Measurements from ENCODE around the gene ARFGEF2. TPM values are rescaled to one million over a fixed set of nuclear protein-coding genes. Genes with fewer than 3 reads are reported as not detected.

ARFGEF2 gene
- total RNA-seq, 2 donors from 2014 or later: 23.6 to 24.7 TPM

- ATAC-seq: no peak
- Mint-ChIP-seq H3K36me3 (peaks cover 6 to 14% of the 10 kb centered on the region in 2 donors), H3K27ac (peak overlapping the region in 1 of 2 donors; percentile 99), H3K9me3 (no peaks in the 10 kb centered on the region)
- no peak for DNase-seq (ENCODE audit: low spot score in 2 of 2)
These were observed 2.1 kb upstream of the ARFGEF2 start for GRCh38 chr20:48919336-48919881.

GRCh38 chr20:48919882-48920526 lies 1.5 kb upstream of the ARFGEF2 start:
- Mint-ChIP-seq H3K27ac (peak overlapping the region; percentile 98 to 99), H3K9me3 (no peaks in the 10 kb centered on the region), H3K36me3 (peaks cover 6 to 14% of the 10 kb centered on the region in 2 donors)
- DNase-seq (ENCODE audit: low spot score in 2 of 2) (no peak), ATAC-seq (no peak)

GRCh38 chr20:48920527-48921167 lies 864 bp upstream of the ARFGEF2 start:
- ATAC-seq: peak in 1 of 2 donors; percentile 17
- DNase-seq (ENCODE audit: low spot score in 2 of 2): peak in 1 of 2 donors; percentile 57
- peak overlapping the region; percentile 98 to 99 for H3K27ac Mint-ChIP-seq
- peaks cover 6 to 14% of the 10 kb centered on the region in 2 donors for H3K36me3 Mint-ChIP-seq
- no peaks in the 10 kb centered on the region for H3K9me3 Mint-ChIP-seq

- DNase-seq (ENCODE audit: low spot score in 2 of 2) (no peak), ATAC-seq (peak; percentile 42 to 62)
- Mint-ChIP-seq H3K9me3 (peaks cover 0 to 5% of the 10 kb centered on the region in 2 donors), H3K36me3 (peaks cover 13 to 14% of the 10 kb centered on the region in 2 donors), H3K27ac (peak overlapping the region; percentile 97 to 99)
These were observed 641 bp downstream of the ARFGEF2 start for GRCh38 chr20:48921883-48922820.

- ATAC-seq (no peak), DNase-seq (ENCODE audit: low spot score in 2 of 2) (no peak)
- H3K9me3 Mint-ChIP-seq: peaks cover 0 to 5% of the 10 kb centered on the region in 2 donors
- peak overlapping the region; percentile 32 to 45 for H3K27ac Mint-ChIP-seq
- H3K36me3 Mint-ChIP-seq: peaks cover 14% of the 10 kb centered on the region in 2 donors
These were observed 1.7 kb downstream of the ARFGEF2 start for GRCh38 chr20:48923149-48923718.

- no peak for ATAC-seq
- H3K36me3 Mint-ChIP-seq: peaks cover 14% of the 10 kb centered on the region in 2 donors
- peak overlapping the region in 1 of 2 donors; percentile 45 for H3K27ac Mint-ChIP-seq
- H3K9me3 Mint-ChIP-seq: peaks cover 0 to 5% of the 10 kb centered on the region in 2 donors
- DNase-seq (ENCODE audit: low spot score in 2 of 2): no peak
These were observed 3.2 kb downstream of the ARFGEF2 start for GRCh38 chr20:48924756-48925109.

GRCh38 chr20:48926267-48926666 lies 4.8 kb downstream of the ARFGEF2 start:
- ATAC-seq (no peak), DNase-seq (ENCODE audit: low spot score in 2 of 2) (no peak)
- Mint-ChIP-seq H3K27ac (peak overlapping the region in 1 of 2 donors; percentile 63), H3K9me3 (peaks cover 0 to 5% of the 10 kb centered on the region in 2 donors), H3K36me3 (peaks cover 9 to 14% of the 10 kb centered on the region in 2 donors)

GRCh38 chr20:48926821-48927220 lies 5.3 kb downstream of the ARFGEF2 start:
- H3K36me3 Mint-ChIP-seq: peaks cover 7 to 14% of the 10 kb centered on the region in 2 donors
- DNase-seq (ENCODE audit: low spot score in 2 of 2) (no peak), ATAC-seq (no peak)
- peaks cover 0 to 5% of the 10 kb centered on the region in 2 donors for H3K9me3 Mint-ChIP-seq
- H3K27ac Mint-ChIP-seq: no peak overlapping the region

- no peak for DNase-seq (ENCODE audit: low spot score in 2 of 2)
- Mint-ChIP-seq H3K36me3 (peaks cover 0 to 8% of the 10 kb centered on the region in 2 donors), H3K27ac (no peak overlapping the region), H3K9me3 (peaks cover 0 to 5% of the 10 kb centered on the region in 2 donors)
- no peak for ATAC-seq
These were observed 7.6 kb downstream of the ARFGEF2 start for GRCh38 chr20:48928832-48929725.

GRCh38 chr20:48930035-48930434 lies 8.5 kb downstream of the ARFGEF2 start:
- ATAC-seq (no peak), DNase-seq (ENCODE audit: low spot score in 2 of 2) (no peak)
- Mint-ChIP-seq H3K27ac (no peak overlapping the region), H3K9me3 (peaks cover 0 to 5% of the 10 kb centered on the region in 2 donors), H3K36me3 (peaks cover 0 to 8% of the 10 kb centered on the region in 2 donors)

GRCh38 chr20:48930878-48931277 lies 9.4 kb downstream of the ARFGEF2 start:
- no peak for DNase-seq (ENCODE audit: low spot score in 2 of 2)
- Mint-ChIP-seq H3K36me3 (peaks cover 0 to 8% of the 10 kb centered on the region in 2 donors), H3K27ac (no peak overlapping the region), H3K9me3 (peaks cover 0 to 5% of the 10 kb centered on the region in 2 donors)
- ATAC-seq: no peak

- DNase-seq (ENCODE audit: low spot score in 2 of 2): no peak
- H3K36me3 Mint-ChIP-seq: peaks cover 0 to 5% of the 10 kb centered on the region in 2 donors
- no peak for ATAC-seq
- H3K9me3 Mint-ChIP-seq: peaks cover 0 to 3% of the 10 kb centered on the region in 2 donors
- no peak overlapping the region for H3K27ac Mint-ChIP-seq
These were observed 10.2 kb downstream of the ARFGEF2 start for GRCh38 chr20:48931527-48932374.

- DNase-seq (ENCODE audit: low spot score in 2 of 2) (no peak), ATAC-seq (no peak)
- Mint-ChIP-seq H3K9me3 (no peaks in the 10 kb centered on the region), H3K36me3 (no peaks in the 10 kb centered on the region), H3K27ac (no peak overlapping the region)
These were observed 10.9 kb downstream of the ARFGEF2 start for GRCh38 chr20:48932375-48932941.

- H3K27ac Mint-ChIP-seq: no peak overlapping the region
- DNase-seq (ENCODE audit: low spot score in 2 of 2) (no peak), ATAC-seq (no peak)
- no peaks in the 10 kb centered on the region for H3K36me3 Mint-ChIP-seq
- no peaks in the 10 kb centered on the region for H3K9me3 Mint-ChIP-seq
These were observed 11.7 kb downstream of the ARFGEF2 start for GRCh38 chr20:48933017-48933766.
